GM21723 (cell line): ENCODE measurements around the gene DNAJC13.
"Not testable (repeated sequence)": the region's sequence is repeated elsewhere in the genome, so short reads cannot be mapped to it uniquely, and the experiment has no call there.

ENCODE experiments used
- ATAC-seq: cut with Tn5 transposase; IDR thresholded peaks from one replicate; pipeline ENCODE4 v1.9.1; 2021; ENCODE audit warnings: mild to moderate bottlenecking, moderate library complexity; ENCODE audit not compliant: unreplicated experiment

The DNAJC13 gene

GRCh38 chr3:132538072-132538471 is 120.8 kb downstream of the DNAJC13 start:
- ATAC-seq = no peak

- ATAC-seq = no peak
Measured at GRCh38 chr3:132539681-132540080, 122.4 kb downstream of the DNAJC13 start.

GRCh38 chr3:132542577-132542976 is 125.3 kb downstream of the DNAJC13 start:
- no peak for ATAC-seq

GRCh38 chr3:132543011-132543739 is 125.9 kb downstream of the DNAJC13 start:
- ATAC-seq = no peak

GRCh38 chr3:132544130-132544529 is 126.8 kb downstream of the DNAJC13 start:
- no peak for ATAC-seq

- no peak for ATAC-seq
Measured at GRCh38 chr3:132545471-132545870, 128.2 kb downstream of the DNAJC13 start.

GRCh38 chr3:132549169-132549568 is 131.9 kb downstream of the DNAJC13 start:
- no peak for ATAC-seq

- peak; percentile 75 for ATAC-seq
Measured at GRCh38 chr3:132549890-132550578, 132.7 kb downstream of the DNAJC13 start.

GRCh38 chr3:132550579-132551305 is 133.4 kb downstream of the DNAJC13 start:
- peak; percentile 17 for ATAC-seq

- ATAC-seq = no peak
Measured at GRCh38 chr3:132553826-132554225, 136.5 kb downstream of the DNAJC13 start.

GRCh38 chr3:132554437-132554836 is 137.1 kb downstream of the DNAJC13 start:
- no peak for ATAC-seq

- no peak for ATAC-seq
Measured at GRCh38 chr3:132555306-132556035, 138.2 kb downstream of the DNAJC13 start.

- not testable (repeated sequence) for ATAC-seq
Measured at GRCh38 chr3:132556036-132556386, 138.7 kb downstream of the DNAJC13 start.

GRCh38 chr3:132556508-132557159 is 139.3 kb downstream of the DNAJC13 start:
- no peak for ATAC-seq

GRCh38 chr3:132561003-132561402 is 143.7 kb downstream of the DNAJC13 start:
- ATAC-seq = no peak

- ATAC-seq = no peak
Measured at GRCh38 chr3:132563420-132564069, 146.2 kb downstream of the DNAJC13 start.

GRCh38 chr3:132564070-132564465 is 146.8 kb downstream of the DNAJC13 start:
- ATAC-seq = no peak

GRCh38 chr3:132568422-132568821 is 151.1 kb downstream of the DNAJC13 start:
- no peak for ATAC-seq

GRCh38 chr3:132569153-132569552 is 151.9 kb downstream of the DNAJC13 start:
- ATAC-seq = no peak

- ATAC-seq = no peak
Measured at GRCh38 chr3:132569580-132569979, 152.3 kb downstream of the DNAJC13 start.
